DND-41 (cell line): ENCODE data around the gene AK5.

ENCODE experiments used
- ATAC-seq: fragments of 200-7000 bp; cut with Tn5 transposase; 3 replicates; pipeline ENCODE4 v1.9.1; 2021; ENCODE audit warnings: low read depth; ENCODE audit not compliant: insufficient read depth
- DNase-seq: peaks from one replicate; pipeline ENCODE4 v3.0.0-alpha.2; 2020
- H2AFZ ChIP-seq: 2 replicates; pipeline ENCODE4 v1.6.0; 2012; ENCODE audit warnings: low read depth, low read length
- H3K27ac ChIP-seq: 2 replicates; pipeline ENCODE4 v1.5.1; 2012; ENCODE audit warnings: low read length, inconsistent platforms
- H3K27me3 ChIP-seq: fragments of 200-600 bp; sonication (generic); 2 replicates; pipeline ENCODE4 v1.6.0; 2012; ENCODE audit warnings: low read length, mild to moderate bottlenecking, inconsistent platforms; ENCODE audit not compliant: insufficient read depth, poor library complexity
- H3K36me3 ChIP-seq: 2 replicates; pipeline ENCODE4 v1.5.1; 2012; ENCODE audit warnings: low read length, inconsistent platforms; ENCODE audit not compliant: insufficient read depth
- H3K4me1 ChIP-seq: 2 replicates; pipeline ENCODE4 v1.5.1; 2012; ENCODE audit warnings: mild to moderate bottlenecking, low read length; ENCODE audit not compliant: insufficient read depth
- H3K4me2 ChIP-seq: 2 replicates; pipeline ENCODE4 v1.6.0; 2012; ENCODE audit warnings: mild to moderate bottlenecking, moderate library complexity, low read length, inconsistent platforms; ENCODE audit not compliant: insufficient read depth
- H3K4me3 ChIP-seq, 2 experiments: fragments of 200-600 bp in 1 of 2; shearing (Covaris generic) in 1 of 2; 2 replicates each; pipeline ENCODE4 v1.5.1; 2012 to 2016; ENCODE audit warnings: inconsistent platforms in 2 of 2, low read length in 2 of 2, mild to moderate bottlenecking in 2 of 2, low read depth in 1 of 2, moderate library complexity in 1 of 2
- H3K79me2 ChIP-seq: 2 replicates; pipeline ENCODE4 v1.6.0; 2012; ENCODE audit warnings: low read length, inconsistent platforms; ENCODE audit not compliant: insufficient read depth
- H3K9ac ChIP-seq: 2 replicates; pipeline ENCODE4 v1.6.0; 2012; ENCODE audit warnings: low read depth, mild to moderate bottlenecking, inconsistent platforms, low read length, moderate library complexity
- H3K9me3 ChIP-seq: 2 replicates; pipeline ENCODE4 v1.5.1; 2012; ENCODE audit warnings: low read length, moderate library complexity, mild to moderate bottlenecking, inconsistent platforms; ENCODE audit not compliant: insufficient read depth, severe bottlenecking
- H4K20me1 ChIP-seq: 2 replicates; pipeline ENCODE4 v1.6.0; 2012; ENCODE audit warnings: low read length; ENCODE audit not compliant: insufficient read depth
- EZH2 ChIP-seq: IDR thresholded peaks from 3 replicates; pipeline ENCODE4 v1.6.1; 2012; ENCODE audit warnings: borderline replicate concordance, low read depth, mild to moderate bottlenecking, moderate library complexity, low read length, inconsistent platforms; ENCODE audit not compliant: severe bottlenecking
- TF ChIP-seq, protein P1 (sequence below): IDR thresholded peaks from 2 replicates; pipeline ENCODE4 v1.5.1; 2012; ENCODE audit warnings: borderline replicate concordance, low read length, moderate library complexity, mild to moderate bottlenecking; ENCODE audit not compliant: poor library complexity, severe bottlenecking; ENCODE audit errors: extremely low read depth

Gene AK5

DNA sequence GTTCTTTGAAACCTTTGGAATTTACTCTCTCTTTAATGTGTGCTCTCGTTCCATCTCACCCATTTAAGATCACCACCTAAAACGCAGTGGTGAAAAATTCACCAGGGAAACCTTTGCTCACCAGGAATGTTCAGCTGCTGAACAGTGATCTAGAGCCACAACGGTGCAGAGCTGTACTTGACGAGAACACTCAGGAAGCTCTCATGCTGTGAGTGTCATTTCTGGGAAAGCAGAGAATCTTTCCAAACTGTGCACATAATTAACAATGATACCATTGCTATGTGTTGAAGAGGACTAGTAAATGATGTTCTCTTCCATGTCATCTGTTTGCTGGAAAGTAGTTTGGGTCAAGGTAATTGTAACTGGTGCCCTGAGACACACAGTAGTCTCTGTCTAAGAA lies 283.5 kb downstream of the AK5 start:
- Histone ChIP-seq H3K27me3 (no peaks in the 10 kb centered on the region), H3K9ac (no peak overlapping the region), H4K20me1 (no peaks in the 10 kb centered on the region), H3K4me3 (no peak overlapping the region), H3K4me2 (no peak overlapping the region), H3K79me2 (no peaks in the 10 kb centered on the region), H3K4me1 (no peaks in the 10 kb centered on the region), H3K9me3 (no peaks in the 10 kb centered on the region), H3K27ac (no peak overlapping the region), H2AFZ (no peak overlapping the region), H3K36me3 (peaks cover 87% of the 10 kb centered on the region)
- no peak for DNase-seq
- ATAC-seq: no peak
- TF ChIP-seq, protein P1, sequence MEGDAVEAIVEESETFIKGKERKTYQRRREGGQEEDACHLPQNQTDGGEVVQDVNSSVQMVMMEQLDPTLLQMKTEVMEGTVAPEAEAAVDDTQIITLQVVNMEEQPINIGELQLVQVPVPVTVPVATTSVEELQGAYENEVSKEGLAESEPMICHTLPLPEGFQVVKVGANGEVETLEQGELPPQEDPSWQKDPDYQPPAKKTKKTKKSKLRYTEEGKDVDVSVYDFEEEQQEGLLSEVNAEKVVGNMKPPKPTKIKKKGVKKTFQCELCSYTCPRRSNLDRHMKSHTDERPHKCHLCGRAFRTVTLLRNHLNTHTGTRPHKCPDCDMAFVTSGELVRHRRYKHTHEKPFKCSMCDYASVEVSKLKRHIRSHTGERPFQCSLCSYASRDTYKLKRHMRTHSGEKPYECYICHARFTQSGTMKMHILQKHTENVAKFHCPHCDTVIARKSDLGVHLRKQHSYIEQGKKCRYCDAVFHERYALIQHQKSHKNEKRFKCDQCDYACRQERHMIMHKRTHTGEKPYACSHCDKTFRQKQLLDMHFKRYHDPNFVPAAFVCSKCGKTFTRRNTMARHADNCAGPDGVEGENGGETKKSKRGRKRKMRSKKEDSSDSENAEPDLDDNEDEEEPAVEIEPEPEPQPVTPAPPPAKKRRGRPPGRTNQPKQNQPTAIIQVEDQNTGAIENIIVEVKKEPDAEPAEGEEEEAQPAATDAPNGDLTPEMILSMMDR: no peak
- no peak for TF ChIP-seq EZH2

DNA sequence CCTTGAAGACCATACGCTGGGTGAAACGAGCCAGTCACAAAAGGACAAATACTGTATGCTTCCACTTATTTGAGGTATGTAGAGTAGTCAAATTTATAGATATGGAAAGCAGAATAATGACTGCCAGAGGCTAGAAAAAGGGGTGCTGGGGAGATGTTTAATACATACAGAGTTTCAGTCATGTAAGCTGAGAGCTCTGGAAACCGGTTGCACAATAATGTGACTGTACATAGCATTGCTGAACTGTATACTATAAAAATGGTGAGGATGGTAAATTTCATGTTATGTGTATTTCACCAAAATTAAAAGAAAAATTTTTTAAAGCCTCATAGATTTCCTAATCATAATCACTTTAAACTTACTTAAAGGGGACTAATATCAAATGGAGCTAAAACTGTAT lies 289.8 kb downstream of the AK5 start:
- Histone ChIP-seq H3K4me1 (no peaks in the 10 kb centered on the region), H2AFZ (no peak overlapping the region), H3K79me2 (no peaks in the 10 kb centered on the region), H3K9ac (no peak overlapping the region), H3K27ac (no peak overlapping the region), H3K4me3 (no peak overlapping the region), H3K4me2 (no peak overlapping the region), H3K27me3 (no peaks in the 10 kb centered on the region), H3K36me3 (peaks cover 81% of the 10 kb centered on the region), H3K9me3 (no peaks in the 10 kb centered on the region), H4K20me1 (no peaks in the 10 kb centered on the region)
- TF ChIP-seq, protein P1: no peak
- no peak for TF ChIP-seq EZH2
- DNase-seq: no peak
- no peak for ATAC-seq

DNA sequence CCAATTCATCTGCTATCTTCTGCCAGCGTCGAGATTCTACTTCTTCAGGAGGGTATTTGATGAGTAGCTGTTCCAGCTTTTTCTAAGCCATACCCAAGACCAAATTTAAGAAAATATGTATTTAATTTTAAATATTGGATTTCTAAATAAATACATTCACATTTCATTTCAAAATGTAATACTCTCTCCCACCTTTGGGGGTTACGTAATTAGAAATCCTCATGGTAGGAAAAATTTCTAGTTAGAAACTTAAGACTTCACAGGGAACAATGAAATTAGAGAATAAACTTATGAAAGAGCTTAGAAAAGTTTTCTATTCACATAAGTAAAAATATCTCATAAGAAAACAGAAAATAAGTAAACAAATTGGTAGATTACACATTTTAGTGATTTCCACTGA lies 297.7 kb downstream of the AK5 start:
- H3K36me3 ChIP-seq: peaks cover 83% of the 10 kb centered on the region
- H2AFZ ChIP-seq: no peak overlapping the region
- H4K20me1 ChIP-seq: no peaks in the 10 kb centered on the region
- TF ChIP-seq, protein P1: no peak
- TF ChIP-seq EZH2: no peak
- no peak overlapping the region for H3K4me3 ChIP-seq
- H3K4me2 ChIP-seq: no peak overlapping the region
- no peaks in the 10 kb centered on the region for H3K27me3 ChIP-seq
- no peak overlapping the region for H3K9ac ChIP-seq
- H3K9me3 ChIP-seq: no peaks in the 10 kb centered on the region
- no peak for DNase-seq
- no peak overlapping the region for H3K27ac ChIP-seq
- H3K4me1 ChIP-seq: no peaks in the 10 kb centered on the region
- H3K79me2 ChIP-seq: no peaks in the 10 kb centered on the region
- no peak for ATAC-seq

DNA sequence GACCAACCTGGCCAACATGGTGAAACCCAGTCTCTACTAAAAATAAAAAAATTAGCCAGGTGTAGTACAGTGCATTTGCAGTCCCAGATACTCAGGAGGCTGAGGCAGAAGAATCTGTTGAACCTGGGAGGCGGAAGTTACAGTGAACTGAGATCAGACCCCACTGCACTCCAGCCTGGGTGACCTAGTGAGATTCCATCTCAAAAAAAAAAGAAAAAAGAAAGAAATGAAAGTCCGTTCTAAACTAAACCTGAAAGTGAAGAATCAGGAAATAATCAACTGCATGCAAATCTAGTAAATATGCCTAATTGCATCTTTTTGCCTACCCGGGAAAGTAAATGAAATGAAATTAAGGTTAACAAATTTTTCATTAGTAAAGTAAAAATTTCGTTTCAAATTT lies 301.1 kb downstream of the AK5 start:
- Histone ChIP-seq H3K9ac (no peak overlapping the region), H3K4me3 (no peak overlapping the region), H3K79me2 (peaks cover 13% of the 10 kb centered on the region; the same call in 1 of the 2 replicates), H3K4me2 (no peak overlapping the region), H3K36me3 (peaks cover 53% of the 10 kb centered on the region), H3K4me1 (no peaks in the 10 kb centered on the region), H3K27ac (no peak overlapping the region), H3K27me3 (no peaks in the 10 kb centered on the region), H4K20me1 (no peaks in the 10 kb centered on the region), H2AFZ (no peak overlapping the region), H3K9me3 (no peaks in the 10 kb centered on the region)
- no peak for ATAC-seq
- TF ChIP-seq, protein P1: no peak
- TF ChIP-seq EZH2: no peak
- DNase-seq: no peak
